Measurements from ENCODE around the gene OR6N1.

Gene OR6N1, protein sequence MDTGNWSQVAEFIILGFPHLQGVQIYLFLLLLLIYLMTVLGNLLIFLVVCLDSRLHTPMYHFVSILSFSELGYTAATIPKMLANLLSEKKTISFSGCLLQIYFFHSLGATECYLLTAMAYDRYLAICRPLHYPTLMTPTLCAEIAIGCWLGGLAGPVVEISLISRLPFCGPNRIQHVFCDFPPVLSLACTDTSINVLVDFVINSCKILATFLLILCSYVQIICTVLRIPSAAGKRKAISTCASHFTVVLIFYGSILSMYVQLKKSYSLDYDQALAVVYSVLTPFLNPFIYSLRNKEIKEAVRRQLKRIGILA

DNA sequence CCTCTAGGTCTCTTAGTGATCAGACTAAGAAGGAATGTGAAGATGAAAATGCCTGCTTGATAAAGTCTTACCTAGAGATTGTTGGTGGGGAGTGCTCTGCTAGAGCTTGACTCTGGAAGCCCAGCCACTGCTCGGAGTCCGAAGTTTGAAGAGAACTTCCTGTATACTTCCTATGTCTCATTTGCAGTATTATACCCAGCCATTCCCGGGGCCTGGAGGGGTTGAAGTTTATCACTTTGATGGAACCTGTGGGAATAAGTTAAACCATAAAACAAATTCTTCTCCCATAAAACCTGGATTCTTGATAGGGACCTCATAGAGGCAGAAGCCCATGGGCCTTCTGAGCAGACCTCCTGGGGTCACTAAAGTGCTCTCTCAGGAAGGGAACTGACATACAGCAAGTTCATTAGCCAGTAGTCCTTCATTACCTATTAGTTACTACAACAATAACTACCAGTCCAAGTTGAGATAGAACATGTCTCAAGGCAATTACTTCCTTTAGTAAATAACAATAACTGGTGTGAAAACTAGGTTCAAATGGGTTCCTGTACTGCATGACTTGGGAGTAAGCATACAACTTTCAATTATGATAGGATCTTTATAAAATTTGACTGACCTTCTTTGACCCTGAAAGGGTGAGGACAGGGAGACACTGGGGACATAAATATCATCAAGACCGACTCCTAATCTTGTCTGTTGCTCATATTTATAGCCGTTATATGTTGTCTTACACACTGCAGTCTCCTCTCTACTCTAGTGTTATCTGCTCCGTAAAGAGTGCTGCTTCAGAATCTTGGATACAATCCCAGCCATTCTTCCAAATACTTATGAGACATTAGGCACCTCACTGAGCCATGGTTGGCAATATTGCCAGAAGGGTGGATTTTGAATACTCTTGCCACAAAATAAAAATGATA, at the start of gene OR6N1:
OR6N1 (minus strand) TSS at position 246 of the 917 bp plus-strand sequence. CDS start 5,513 bp downstream, outside the sequence.
- no peak within 1 kb of the TSS for H3K27ac ChIP-seq
- no peaks in the 10 kb centered on the region for H3K36me3 ChIP-seq (ENCODE audit: insufficient read depth, low read length)
- TF ChIP-seq FOXP2 (optimal IDR thresholded peaks at IDR 0.05; ENCODE audit: control extremely low read depth, extremely low read length, insufficient read depth) (no peak), POLR2AphosphoS5 (IDR thresholded peaks at IDR 0.05; ENCODE audit: borderline replicate concordance, low read depth, low read length) (no peak), EZH2 (IDR thresholded peaks at IDR 0.05) (no peak)
- no peak within 1 kb of the TSS for H3K9ac ChIP-seq (ENCODE audit: insufficient read length)
- no peaks in the 10 kb centered on the region for H3K9me3 ChIP-seq (ENCODE audit: low read depth, low read length)
- H3K4me3 ChIP-seq, result no peak within 1 kb of the TSS
- no peak for DNase-seq (ENCODE audit: low read depth, low spot score)

DNA sequence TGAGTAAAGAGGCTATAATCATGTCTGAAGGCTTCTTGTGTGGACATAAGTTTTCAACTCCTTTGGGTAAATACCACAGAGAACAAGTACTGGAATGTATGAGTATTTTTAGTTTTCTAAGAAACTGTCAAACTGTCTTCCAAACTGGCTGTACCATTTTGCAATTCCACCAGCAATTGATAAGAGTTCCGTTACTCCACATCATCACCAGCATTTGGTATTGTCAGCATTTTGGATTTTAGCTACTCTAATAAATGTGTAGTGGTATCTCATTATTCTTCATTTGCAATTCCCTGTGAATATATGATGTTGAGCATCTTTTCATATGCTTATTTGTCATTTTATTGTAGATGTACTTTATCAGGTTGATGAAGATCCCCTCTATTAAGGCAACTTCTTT, 49.7 kb upstream of the OR6N1 start:
- H3K9ac ChIP-seq (ENCODE audit: insufficient read length), result no peak overlapping the region
- H3K4me3 ChIP-seq, result no peak overlapping the region
- DNase-seq (ENCODE audit: low read depth, low spot score), result no peak
- H3K9me3 ChIP-seq (ENCODE audit: low read depth, low read length), result no peaks in the 10 kb centered on the region
- H3K27ac ChIP-seq, result no peak overlapping the region
- TF ChIP-seq EZH2 (IDR thresholded peaks at IDR 0.05) (no peak), POLR2AphosphoS5 (IDR thresholded peaks at IDR 0.05; ENCODE audit: borderline replicate concordance, low read depth, low read length) (no peak), FOXP2 (optimal IDR thresholded peaks at IDR 0.05; ENCODE audit: control extremely low read depth, extremely low read length, insufficient read depth) (no peak)
- H3K36me3 ChIP-seq (ENCODE audit: insufficient read depth, low read length), result no peaks in the 10 kb centered on the region

DNA sequence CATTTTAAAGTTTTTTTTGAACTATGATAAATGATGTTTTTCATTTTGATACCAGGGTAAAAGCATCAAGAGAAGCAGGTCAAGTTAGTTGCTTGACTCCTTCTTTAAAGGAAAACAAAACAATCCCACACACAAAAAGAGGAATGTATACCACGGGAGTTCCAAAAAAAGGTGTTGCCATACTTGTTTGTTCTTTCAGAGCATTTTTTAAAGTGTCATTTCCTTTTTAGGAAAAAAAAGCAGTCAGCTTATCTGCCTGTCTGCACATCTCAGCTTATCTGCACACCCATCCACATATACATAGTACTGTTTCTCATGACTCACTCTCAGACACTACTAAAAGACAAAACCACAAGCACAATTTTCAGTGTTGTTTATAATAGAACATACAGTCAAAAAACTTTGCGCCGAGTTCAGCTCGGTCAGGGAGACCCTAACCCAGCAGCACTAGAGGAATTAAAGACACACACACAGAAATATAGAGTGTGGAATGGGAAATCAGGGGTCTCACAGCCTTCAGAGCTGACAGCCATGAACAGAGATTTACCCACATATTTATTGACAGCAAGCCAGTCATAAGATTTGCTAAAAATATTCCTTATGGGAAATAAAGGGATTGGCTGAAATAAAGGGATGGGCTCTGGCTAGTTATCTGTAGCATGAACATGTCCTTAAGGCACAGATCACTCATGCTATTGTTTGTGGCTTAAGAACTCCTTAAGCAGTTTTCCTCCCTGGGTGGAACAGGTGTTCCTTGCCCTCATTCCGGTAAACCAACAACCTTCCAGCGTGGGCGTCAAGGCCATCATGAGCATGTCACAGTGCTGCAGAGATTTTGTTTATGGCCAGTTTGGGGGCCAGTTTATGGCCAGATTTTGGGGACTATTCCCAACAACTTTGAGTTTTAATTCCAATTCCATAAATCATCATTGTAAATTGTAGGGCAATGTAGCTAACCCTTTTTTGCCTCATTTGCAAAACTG, 47.8 kb upstream of the OR6N1 start:
- Histone ChIP-seq H3K9ac (ENCODE audit: insufficient read length) (no peak overlapping the region), H3K27ac (no peak overlapping the region)
- TF ChIP-seq POLR2AphosphoS5 (IDR thresholded peaks at IDR 0.05; ENCODE audit: borderline replicate concordance, low read depth, low read length) (no peak), FOXP2 (optimal IDR thresholded peaks at IDR 0.05; ENCODE audit: control extremely low read depth, extremely low read length, insufficient read depth) (no peak), EZH2 (IDR thresholded peaks at IDR 0.05) (no peak)

DNA sequence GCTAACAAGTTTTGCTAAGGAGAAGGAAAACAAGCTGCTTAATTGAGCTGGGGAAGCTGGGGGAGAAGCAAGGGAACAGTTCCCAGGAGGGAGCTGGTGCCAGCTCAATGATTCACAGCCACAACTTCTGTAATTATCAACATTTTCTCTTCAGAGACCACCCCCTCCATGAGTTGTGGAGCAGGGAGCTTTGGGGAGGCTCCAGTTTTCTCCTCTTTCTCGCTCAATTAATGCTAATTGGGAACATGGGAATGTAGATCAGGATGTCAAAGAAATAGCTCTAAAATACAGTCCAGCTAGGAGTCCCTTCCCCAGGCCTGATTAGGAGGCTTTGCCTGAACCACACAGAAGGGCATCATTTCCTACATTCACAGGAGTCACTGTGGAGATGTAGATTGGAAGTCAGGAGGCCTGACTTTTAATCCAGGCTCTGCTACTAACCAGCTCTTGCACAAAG, 47.0 kb upstream of the OR6N1 start:
- H3K27ac ChIP-seq, result no peak overlapping the region
- H3K4me3 ChIP-seq, result no peak overlapping the region
- H3K9ac ChIP-seq (ENCODE audit: insufficient read length), result no peak overlapping the region
- no peaks in the 10 kb centered on the region for H3K9me3 ChIP-seq (ENCODE audit: low read depth, low read length)
- DNase-seq (ENCODE audit: low read depth, low spot score), result no peak
- no peak for TF ChIP-seq EZH2 (IDR thresholded peaks at IDR 0.05)
- no peak for TF ChIP-seq POLR2AphosphoS5 (IDR thresholded peaks at IDR 0.05; ENCODE audit: borderline replicate concordance, low read depth, low read length)
- no peak for TF ChIP-seq FOXP2 (optimal IDR thresholded peaks at IDR 0.05; ENCODE audit: control extremely low read depth, extremely low read length, insufficient read depth)
- H3K36me3 ChIP-seq (ENCODE audit: insufficient read depth, low read length), result no peaks in the 10 kb centered on the region

More for the DNA sequence above, 47.8 kb upstream of the OR6N1 start:
- Histone ChIP-seq H3K9me3 (ENCODE audit: low read depth, low read length) (no peaks in the 10 kb centered on the region), H3K36me3 (ENCODE audit: insufficient read depth, low read length) (no peaks in the 10 kb centered on the region), H3K4me3 (no peak overlapping the region)
- no peak for DNase-seq (ENCODE audit: low read depth, low spot score)

DNA sequence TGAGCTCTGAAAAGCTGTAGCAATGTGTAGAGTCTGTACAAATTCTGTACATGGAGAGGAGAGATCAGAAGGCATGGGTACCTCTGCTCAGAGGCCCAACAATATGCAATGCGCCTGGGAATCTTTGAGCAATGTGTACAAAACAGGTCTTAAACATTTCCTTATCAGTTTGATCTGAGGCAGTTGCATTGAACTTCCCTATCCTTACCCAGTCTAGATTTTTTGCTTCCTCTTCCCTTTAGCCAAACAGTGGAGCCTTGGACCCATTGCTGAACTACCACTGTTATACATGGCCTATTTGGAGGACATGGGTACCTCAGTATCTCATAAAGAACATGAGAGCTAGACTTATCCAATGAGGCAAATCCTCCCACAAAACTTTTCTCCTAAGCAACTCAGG, 46.6 kb upstream of the OR6N1 start:
- TF ChIP-seq EZH2 (IDR thresholded peaks at IDR 0.05) (no peak), FOXP2 (optimal IDR thresholded peaks at IDR 0.05; ENCODE audit: control extremely low read depth, extremely low read length, insufficient read depth) (no peak), POLR2AphosphoS5 (IDR thresholded peaks at IDR 0.05; ENCODE audit: borderline replicate concordance, low read depth, low read length) (no peak)
- Histone ChIP-seq H3K9me3 (ENCODE audit: low read depth, low read length) (no peaks in the 10 kb centered on the region), H3K27ac (no peak overlapping the region), H3K9ac (ENCODE audit: insufficient read length) (no peak overlapping the region), H3K4me3 (no peak overlapping the region), H3K36me3 (ENCODE audit: insufficient read depth, low read length) (no peaks in the 10 kb centered on the region)
- DNase-seq (ENCODE audit: low read depth, low spot score), result no peak

DNA sequence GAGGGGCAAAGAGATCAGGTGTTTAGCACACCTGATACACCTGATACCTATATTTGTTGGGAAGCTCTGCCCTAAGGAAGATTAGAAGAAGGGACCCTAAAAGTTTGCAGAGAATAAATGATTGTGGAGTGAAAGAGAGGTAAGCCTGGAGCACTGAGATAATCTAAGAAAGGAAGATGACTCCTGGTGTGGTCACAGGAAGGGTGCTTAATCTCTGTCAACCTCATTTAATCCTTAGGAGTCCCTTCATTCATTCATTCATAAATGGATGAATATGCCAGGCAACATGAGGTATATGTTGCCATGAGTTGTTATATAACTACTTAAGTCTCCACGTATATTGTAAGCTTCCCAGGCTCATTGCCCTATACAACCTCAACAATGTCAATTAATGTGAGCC, 43.0 kb upstream of the OR6N1 start:
- no peak overlapping the region for H3K27ac ChIP-seq
- H3K36me3 ChIP-seq (ENCODE audit: insufficient read depth, low read length), result no peaks in the 10 kb centered on the region
- no peak for DNase-seq (ENCODE audit: low read depth, low spot score)
- TF ChIP-seq EZH2 (IDR thresholded peaks at IDR 0.05) (no peak), FOXP2 (optimal IDR thresholded peaks at IDR 0.05; ENCODE audit: control extremely low read depth, extremely low read length, insufficient read depth) (no peak), POLR2AphosphoS5 (IDR thresholded peaks at IDR 0.05; ENCODE audit: borderline replicate concordance, low read depth, low read length) (no peak)
- no peak overlapping the region for H3K9ac ChIP-seq (ENCODE audit: insufficient read length)
- H3K9me3 ChIP-seq (ENCODE audit: low read depth, low read length), result no peaks in the 10 kb centered on the region
- no peak overlapping the region for H3K4me3 ChIP-seq

DNA sequence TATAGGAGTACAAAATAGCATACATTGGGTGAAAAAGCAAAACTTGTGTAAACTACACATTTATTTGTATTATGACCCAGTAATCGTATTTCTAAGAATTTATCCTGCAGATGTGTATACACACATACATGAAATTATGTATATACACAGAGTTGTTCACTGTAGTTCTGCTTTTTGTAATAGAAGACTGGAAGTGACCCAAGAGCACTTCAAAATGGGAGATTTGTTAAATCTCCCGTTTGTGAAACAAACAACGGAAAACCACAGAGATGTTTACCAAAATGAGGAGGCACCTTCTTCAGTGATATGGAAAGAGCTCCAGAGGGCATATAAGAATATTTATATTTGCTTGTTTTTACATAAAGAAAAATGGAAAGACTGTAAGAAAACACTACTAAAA, 41.2 kb upstream of the OR6N1 start:
- Histone ChIP-seq H3K36me3 (ENCODE audit: insufficient read depth, low read length) (no peaks in the 10 kb centered on the region), H3K4me3 (no peak overlapping the region), H3K27ac (no peak overlapping the region), H3K9me3 (ENCODE audit: low read depth, low read length) (no peaks in the 10 kb centered on the region), H3K9ac (ENCODE audit: insufficient read length) (no peak overlapping the region)
- DNase-seq (ENCODE audit: low read depth, low spot score), result no peak
- TF ChIP-seq EZH2 (IDR thresholded peaks at IDR 0.05) (no peak), POLR2AphosphoS5 (IDR thresholded peaks at IDR 0.05; ENCODE audit: borderline replicate concordance, low read depth, low read length) (no peak), FOXP2 (optimal IDR thresholded peaks at IDR 0.05; ENCODE audit: control extremely low read depth, extremely low read length, insufficient read depth) (no peak)

All from SK-N-MC (cell line).